GM06990 (cell line): ENCODE data around the gene SLC35G6.
A peak's percentile ranks its signal among the peaks of the same experiment; 100 is the strongest.

ENCODE experiments used
- DNase-seq: peaks from one replicate; pipeline ENCODE4 v3.0.0-alpha.2; 2011; ENCODE audit not compliant: insufficient read length; ENCODE audit errors: extremely low read depth
- H3K27me3 ChIP-seq: replicated peaks from 2 replicates; pipeline ENCODE4 v1.6.0; 2011; ENCODE audit warnings: low read length; ENCODE audit not compliant: control insufficient read depth, insufficient read depth
- H3K36me3 ChIP-seq: 2 replicates; pipeline ENCODE4 v1.5.1; 2011; ENCODE audit warnings: low read length; ENCODE audit not compliant: control insufficient read depth, insufficient read depth
- H3K4me3 ChIP-seq: replicated peaks from 2 replicates; pipeline ENCODE4 v1.5.1; 2011; ENCODE audit warnings: low read depth, mild to moderate bottlenecking, control low read depth, low read length
- CTCF ChIP-seq: IDR thresholded peaks from 2 replicates; pipeline ENCODE4 v1.5.1; 2011; ENCODE audit warnings: low read length, control low read depth, mild to moderate bottlenecking, inconsistent platforms; ENCODE audit not compliant: insufficient read depth, poor library complexity, severe bottlenecking

Gene SLC35G6

GRCh38 chr17:7441266-7441665 is 40.0 kb upstream of the SLC35G6 start:
- no peak for TF ChIP-seq CTCF
- no peak for DNase-seq
- no peaks in the 10 kb centered on the region; the same call in 1 of the 2 replicates for H3K36me3 ChIP-seq
- no peaks in the 10 kb centered on the region for H3K27me3 ChIP-seq
- H3K4me3 ChIP-seq, result no peak overlapping the region

- DNase-seq, result no peak
- H3K36me3 ChIP-seq, result no peaks in the 10 kb centered on the region; the same call in 1 of the 2 replicates
- no peak overlapping the region for H3K4me3 ChIP-seq
- no peaks in the 10 kb centered on the region for H3K27me3 ChIP-seq
- no peak for TF ChIP-seq CTCF
These were observed 39.1 kb upstream of the SLC35G6 start for GRCh38 chr17:7442142-7442541.

GRCh38 chr17:7443499-7444485 is 37.5 kb upstream of the SLC35G6 start:
- no peak for TF ChIP-seq CTCF
- DNase-seq, result no peak
- Histone ChIP-seq H3K36me3 (no peaks in the 10 kb centered on the region), H3K27me3 (no peaks in the 10 kb centered on the region), H3K4me3 (no peak overlapping the region)

GRCh38 chr17:7444682-7445618 is 36.3 kb upstream of the SLC35G6 start, which contains the start of gene CHRNB1:
TSS of gene CHRNB1 (plus strand) at chr17:7445061. CDS start at chr17:7445128, 67 bp downstream.
- H3K4me3 ChIP-seq, result peak within 1 kb of the TSS; percentile 27
- no peak for DNase-seq
- no peaks in the 10 kb centered on the region for H3K27me3 ChIP-seq
- TF ChIP-seq CTCF, result peak; percentile 11
- no peaks in the 10 kb centered on the region for H3K36me3 ChIP-seq

GRCh38 chr17:7445619-7445968 is 35.7 kb upstream of the SLC35G6 start:
- Histone ChIP-seq H3K4me3 (peak overlapping the region; percentile 27), H3K36me3 (no peaks in the 10 kb centered on the region), H3K27me3 (no peaks in the 10 kb centered on the region)
- DNase-seq, result no peak
- TF ChIP-seq CTCF, result no peak
